Choroid plexus epithelial cell (primary cell): ENCODE measurements around the gene RNF17.
A peak's percentile ranks its signal among the peaks of the same experiment; 100 is the strongest.
"Not testable (repeated sequence)": the region's sequence is repeated elsewhere in the genome, so short reads cannot be mapped to it uniquely, and the experiment has no call there.

Source experiments
- DNase-seq: peaks from one replicate; pipeline ENCODE4 v3.0.0-alpha.2; 2010; ENCODE audit warnings: low read depth
- H3K4me3 ChIP-seq: 2 replicates; pipeline ENCODE4 v1.5.1; 2011; ENCODE audit warnings: low read depth, mild to moderate bottlenecking, control low read depth, low read length, moderate library complexity
- CTCF ChIP-seq: conservative IDR thresholded peaks from 2 replicates; pipeline ENCODE4 v1.5.1; 2011; ENCODE audit warnings: low read depth, mild to moderate bottlenecking, control low read depth, inconsistent platforms, low read length, moderate library complexity

Gene RNF17

GRCh38 chr13:24724714-24725113 is 39.3 kb upstream of the RNF17 start:
- H3K4me3 ChIP-seq = no peak overlapping the region
- DNase-seq = no peak
- no peak for TF ChIP-seq CTCF

- H3K4me3 ChIP-seq = no peak overlapping the region
- no peak for TF ChIP-seq CTCF
- DNase-seq = no peak
Measured at GRCh38 chr13:24725379-24725778, 38.6 kb upstream of the RNF17 start.

DNA sequence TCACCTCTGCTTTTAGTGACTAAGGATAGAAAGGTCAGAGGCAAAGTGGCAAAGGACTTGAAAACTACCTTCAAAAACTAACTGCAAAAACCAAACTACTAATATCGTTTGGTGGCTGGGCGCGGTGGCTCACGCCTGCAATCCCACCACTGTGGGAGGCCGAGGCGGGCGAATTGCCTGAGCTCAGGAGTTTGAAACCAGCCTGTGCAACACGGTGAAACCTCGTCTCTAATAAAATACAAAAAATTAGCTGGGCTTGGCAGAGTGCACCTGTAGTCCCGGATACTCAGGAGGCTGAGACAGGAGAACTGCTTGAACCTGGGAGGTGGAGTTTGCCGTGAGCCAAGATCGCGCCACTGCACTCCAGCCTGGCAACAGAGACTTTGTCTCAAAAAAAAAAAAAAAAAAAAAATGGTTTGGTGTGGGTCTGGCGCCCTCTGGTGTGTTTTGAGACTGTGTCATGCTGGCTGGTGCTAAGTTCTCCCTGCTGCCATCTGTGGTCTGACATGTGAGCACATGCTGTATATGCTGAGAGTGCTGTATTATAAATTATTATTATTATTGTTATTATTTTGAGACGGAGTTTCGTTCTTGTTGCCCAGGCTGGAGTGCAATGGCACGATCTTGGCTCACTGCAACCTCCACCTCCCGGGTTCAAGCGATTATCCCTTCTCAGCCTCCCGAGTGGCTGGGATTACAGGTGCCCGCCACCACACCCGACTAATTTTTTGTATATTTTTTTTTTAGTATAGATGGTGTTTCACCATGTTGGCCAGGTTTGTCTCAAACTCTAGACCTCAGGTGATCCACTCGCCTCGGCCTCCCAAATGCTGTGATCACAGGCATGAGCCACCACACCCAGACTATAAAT is 36.0 kb upstream of the RNF17 start:
- peak; percentile 89 for TF ChIP-seq CTCF
- H3K4me3 ChIP-seq = no peak overlapping the region
- peak; percentile 96 for DNase-seq

DNA sequence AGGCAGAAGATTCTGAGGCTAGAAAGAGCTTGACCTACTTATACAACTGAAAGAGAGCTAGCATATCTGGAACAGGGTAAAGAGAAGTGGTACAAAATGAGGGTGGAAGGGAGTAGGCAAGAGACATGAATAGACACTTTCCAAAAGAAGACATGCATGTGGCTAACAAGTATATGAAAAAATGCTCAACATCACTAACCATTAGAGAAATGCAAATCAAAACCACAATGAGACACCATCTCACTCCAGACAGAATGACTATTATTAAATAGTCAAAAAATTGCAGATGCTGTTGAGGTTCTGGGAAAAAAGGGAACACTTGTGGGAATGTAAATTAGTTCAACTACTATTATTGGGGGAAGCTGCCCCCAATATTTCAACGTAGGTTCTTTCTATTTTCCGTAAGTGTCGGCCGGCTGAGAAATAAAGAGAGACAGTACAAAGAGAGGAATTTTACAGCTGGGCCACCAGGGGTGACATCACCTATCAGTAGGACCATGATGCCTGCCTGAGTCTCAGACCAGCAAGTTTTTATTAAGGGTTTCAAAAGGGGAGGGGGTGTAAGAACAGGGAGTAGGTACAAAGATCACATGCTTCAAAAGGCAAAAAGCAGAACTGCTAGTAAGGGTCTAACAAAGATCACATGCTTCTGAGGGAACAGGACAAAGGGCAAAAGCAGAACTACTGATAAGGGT is 32.9 kb upstream of the RNF17 start:
- DNase-seq, H3K4me3 ChIP-seq: not testable (repeated sequence)

DNA sequence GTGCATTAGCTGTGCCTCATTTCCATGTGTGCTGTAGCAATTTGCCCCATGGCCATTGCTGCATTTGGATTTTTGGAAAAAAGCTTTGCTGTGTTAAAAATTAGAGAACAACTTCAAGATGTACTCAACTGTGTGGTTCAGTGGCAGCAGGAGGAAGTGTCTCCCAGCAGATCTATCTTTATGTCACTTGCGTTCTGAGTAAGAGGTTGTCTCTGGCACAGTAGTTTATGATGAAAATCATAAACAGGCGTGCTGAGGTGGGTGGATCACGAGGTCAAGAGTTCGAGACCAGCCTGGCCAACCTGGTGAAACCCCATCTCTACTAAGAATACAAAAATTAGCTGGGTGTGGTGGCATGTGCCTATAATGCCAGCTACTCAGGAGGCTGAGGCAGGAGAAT is 29.0 kb upstream of the RNF17 start:
- H3K4me3 ChIP-seq = no peak overlapping the region
- no peak for TF ChIP-seq CTCF
- no peak for DNase-seq

- TF ChIP-seq CTCF = no peak
- DNase-seq = no peak
- no peak overlapping the region for H3K4me3 ChIP-seq
Measured at GRCh38 chr13:24737042-24737441, 26.9 kb upstream of the RNF17 start.

- DNase-seq = no peak
- TF ChIP-seq CTCF = no peak
- no peak overlapping the region for H3K4me3 ChIP-seq
Measured at GRCh38 chr13:24738366-24738847, 25.6 kb upstream of the RNF17 start.
